ENCODE measurements around the gene DCUN1D2.

The DCUN1D2 gene

GRCh38 chr13:113536461-113537110, 46.1 kb upstream of the DCUN1D2 start:
- DNase-seq (ENCODE audit: low spot score) = no peak
- no peak overlapping the region for H3K4me3 ChIP-seq
- TF ChIP-seq CTCF (IDR thresholded peaks at IDR 0.05) = no peak
- no peak overlapping the region for H3K27ac ChIP-seq

- no peak for TF ChIP-seq CTCF (IDR thresholded peaks at IDR 0.05)
- H3K4me3 ChIP-seq = no peak overlapping the region
- no peak overlapping the region for H3K27ac ChIP-seq
- no peak for DNase-seq (ENCODE audit: low spot score)
Observed at GRCh38 chr13:113535381-113535781, 44.9 kb upstream of the DCUN1D2 start.

GRCh38 chr13:113534236-113534860, 43.8 kb upstream of the DCUN1D2 start:
- no peak for TF ChIP-seq CTCF (IDR thresholded peaks at IDR 0.05)
- no peak for DNase-seq (ENCODE audit: low spot score)
- H3K4me3 ChIP-seq = no peak overlapping the region
- no peak overlapping the region for H3K27ac ChIP-seq

- H3K4me3 ChIP-seq = no peak overlapping the region
- no peak for TF ChIP-seq CTCF (IDR thresholded peaks at IDR 0.05)
- no peak for DNase-seq (ENCODE audit: low spot score)
- no peak overlapping the region for H3K27ac ChIP-seq
Observed at GRCh38 chr13:113533161-113533840, 42.8 kb upstream of the DCUN1D2 start.

- Histone ChIP-seq H3K27ac (peak overlapping the region in 1 of 2 donors; percentile 0), H3K4me3 (no peak overlapping the region)
- TF ChIP-seq CTCF (IDR thresholded peaks at IDR 0.05) = no peak
- DNase-seq (ENCODE audit: low spot score) = no peak
Observed at GRCh38 chr13:113532156-113532806, 41.8 kb upstream of the DCUN1D2 start.

GRCh38 chr13:113531041-113531873, 40.7 kb upstream of the DCUN1D2 start:
- no peak for TF ChIP-seq CTCF (IDR thresholded peaks at IDR 0.05)
- Histone ChIP-seq H3K27ac (no peak overlapping the region), H3K4me3 (no peak overlapping the region)
- no peak for DNase-seq (ENCODE audit: low spot score)

All from coronary artery (tissue), 2 donors.